PFSK-1 (cell line): ENCODE measurements around the gene SLIT3.

Experiments
- FOXP2 ChIP-seq: optimal IDR thresholded peaks from 2 replicates; pipeline ENCODE3; 2011; ENCODE audit warnings: borderline replicate concordance, control low read depth, inconsistent platforms; ENCODE audit not compliant: insufficient read depth; ENCODE audit errors: extremely low read length, extremely low read depth
- POLR2AphosphoS5 ChIP-seq: IDR thresholded peaks from 2 replicates; pipeline ENCODE4 v1.6.1; 2012; ENCODE audit warnings: low read depth, mild to moderate bottlenecking, control low read depth, low read length, moderate library complexity

GRCh38 chr5:169114466-169115065, 186.4 kb downstream of the SLIT3 start:
- no peak for TF ChIP-seq POLR2AphosphoS5
- no peak for TF ChIP-seq FOXP2
